ENCODE results near the gene BTBD1.
A peak's percentile ranks its signal among the peaks of the same experiment; 100 is the strongest.
"Not testable (repeated sequence)": the region's sequence is repeated elsewhere in the genome, so short reads cannot be mapped to it uniquely, and the experiment has no call there.

BTBD1 gene

DNA sequence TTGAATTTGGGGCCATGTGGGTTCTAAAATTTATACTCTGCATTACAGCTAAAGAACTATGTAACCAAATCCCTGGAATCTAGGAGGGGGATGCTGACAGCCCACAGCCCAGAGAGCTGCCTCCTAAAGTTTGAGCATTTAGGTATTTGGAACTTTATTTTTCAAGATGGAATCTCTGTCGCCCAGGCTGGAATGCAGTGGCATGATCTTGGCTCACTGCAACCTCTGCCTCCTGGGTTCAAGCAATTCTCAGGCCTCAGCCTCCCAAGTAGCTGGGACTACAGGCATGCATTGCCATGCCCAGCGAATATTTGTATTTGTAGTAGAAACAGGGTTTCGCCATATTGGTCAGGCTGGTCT, 66.4 kb downstream of the BTBD1 start:
- not testable (repeated sequence) for H3K4me3 ChIP-seq (ENCODE audit: low read depth in 1 of 5, low read length in 5 of 5); H3K9me3 ChIP-seq (ENCODE audit: control insufficient read depth in 5 of 5, low read length in 5 of 5); H3K27ac ChIP-seq (ENCODE audit: low read depth, low read length); H3K27me3 ChIP-seq (ENCODE audit: control insufficient read depth in 5 of 5, insufficient read depth in 4 of 5, low read length in 5 of 5)
- peak overlapping the region in 1 of 5 donors; percentile 64 for H3K9ac ChIP-seq (ENCODE audit: low read length in 5 of 5)
- H3K4me1 ChIP-seq (ENCODE audit: control insufficient read depth in 5 of 5, insufficient read depth in 5 of 5, low read length in 5 of 5), result peaks cover 0 to 11% (median 7%) of the 10 kb centered on the region in 5 donors
- peaks cover 0 to 19% (median 6%) of the 10 kb centered on the region in 5 donors for H3K36me3 ChIP-seq (ENCODE audit: control insufficient read depth in 5 of 5, insufficient read depth in 5 of 5, low read length in 5 of 5)

DNA sequence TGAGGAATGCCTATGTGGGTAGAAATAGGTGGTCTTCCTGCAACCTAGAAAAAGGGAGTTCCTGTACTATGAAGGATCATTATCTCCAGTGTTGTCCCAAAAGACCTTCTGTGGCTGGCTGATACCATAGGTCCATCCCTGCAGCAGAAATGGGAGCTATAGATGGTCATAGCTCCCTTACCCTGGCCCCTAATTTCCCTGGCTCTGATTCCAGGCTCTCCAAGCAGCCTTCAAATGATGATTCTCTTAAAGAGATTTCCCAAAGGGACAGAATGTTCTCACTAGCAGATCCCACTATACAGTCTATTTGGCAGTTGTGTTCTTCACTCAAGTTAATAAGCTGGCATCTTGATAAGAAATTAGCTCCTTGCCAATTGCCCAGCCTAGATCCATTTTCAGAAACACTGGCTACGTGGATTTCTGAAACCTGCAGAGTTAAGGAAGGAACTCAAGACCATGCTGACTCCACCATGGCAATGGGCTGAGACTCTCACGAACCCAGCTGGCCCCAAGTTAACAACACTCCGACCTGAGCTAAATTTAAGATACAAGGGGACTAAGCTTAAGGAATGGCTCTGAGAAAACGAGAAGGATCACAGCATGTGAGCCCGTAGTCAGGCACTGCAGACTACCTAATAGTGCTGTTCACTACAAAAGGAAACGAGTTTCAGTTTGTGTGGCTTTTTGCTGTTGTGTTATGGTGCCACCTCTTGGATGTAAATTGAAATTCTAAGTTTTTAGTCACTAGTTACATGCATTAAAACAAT, 67.0 kb downstream of the BTBD1 start:
- H3K4me3 ChIP-seq (ENCODE audit: low read depth in 1 of 5, low read length in 5 of 5), result peak overlapping the region; percentile 33 to 60 (median 43)
- H3K4me1 ChIP-seq (ENCODE audit: control insufficient read depth in 5 of 5, insufficient read depth in 5 of 5, low read length in 5 of 5), result peaks cover 0 to 11% (median 7%) of the 10 kb centered on the region in 5 donors
- H3K9ac ChIP-seq (ENCODE audit: low read length in 5 of 5), result peak overlapping the region in 3 of 5 donors; percentile 64 to 70 (median 66)

DNA sequence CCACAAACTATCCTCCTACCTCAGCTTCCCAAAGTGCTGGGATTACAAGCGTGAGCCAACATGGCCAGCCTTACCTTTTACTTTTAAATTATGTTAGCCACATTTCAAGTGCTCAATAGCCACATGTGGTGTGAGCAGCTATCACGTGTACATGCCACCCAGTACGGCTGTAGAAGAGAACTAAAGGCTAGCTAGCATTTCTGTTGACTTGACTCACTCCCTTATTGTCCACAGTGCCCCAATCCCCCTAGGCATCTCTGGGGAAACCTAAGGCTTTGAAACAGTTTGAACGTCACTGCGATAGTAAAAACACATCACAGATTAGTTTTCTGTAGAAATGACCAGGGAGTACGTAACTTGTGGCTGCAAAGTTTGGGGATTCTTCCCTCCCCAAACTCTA, 67.6 kb downstream of the BTBD1 start:
- no peak overlapping the region for H3K4me3 ChIP-seq (ENCODE audit: low read depth in 1 of 5, low read length in 5 of 5)
- no peaks in the 10 kb centered on the region for H3K27me3 ChIP-seq (ENCODE audit: control insufficient read depth in 5 of 5, insufficient read depth in 4 of 5, low read length in 5 of 5)
- H3K27ac ChIP-seq (ENCODE audit: low read depth, low read length), result no peak overlapping the region
- peaks cover 0 to 11% (median 7%) of the 10 kb centered on the region in 5 donors for H3K4me1 ChIP-seq (ENCODE audit: control insufficient read depth in 5 of 5, insufficient read depth in 5 of 5, low read length in 5 of 5)
- H3K36me3 ChIP-seq (ENCODE audit: control insufficient read depth in 5 of 5, insufficient read depth in 5 of 5, low read length in 5 of 5), result peaks cover 0 to 8% (median 0%) of the 10 kb centered on the region in 5 donors
- no peaks in the 10 kb centered on the region for H3K9me3 ChIP-seq (ENCODE audit: control insufficient read depth in 5 of 5, low read length in 5 of 5)
- peak overlapping the region in 1 of 5 donors; percentile 35 for H3K9ac ChIP-seq (ENCODE audit: low read length in 5 of 5)

More for the DNA sequence above, 67.0 kb downstream of the BTBD1 start:
- Histone ChIP-seq H3K27ac (ENCODE audit: low read depth, low read length) (no peak overlapping the region), H3K9me3 (ENCODE audit: control insufficient read depth in 5 of 5, low read length in 5 of 5) (no peaks in the 10 kb centered on the region), H3K36me3 (ENCODE audit: control insufficient read depth in 5 of 5, insufficient read depth in 5 of 5, low read length in 5 of 5) (peaks cover 0 to 13% (median 5%) of the 10 kb centered on the region in 5 donors), H3K27me3 (ENCODE audit: control insufficient read depth in 5 of 5, insufficient read depth in 4 of 5, low read length in 5 of 5) (no peaks in the 10 kb centered on the region)

DNA sequence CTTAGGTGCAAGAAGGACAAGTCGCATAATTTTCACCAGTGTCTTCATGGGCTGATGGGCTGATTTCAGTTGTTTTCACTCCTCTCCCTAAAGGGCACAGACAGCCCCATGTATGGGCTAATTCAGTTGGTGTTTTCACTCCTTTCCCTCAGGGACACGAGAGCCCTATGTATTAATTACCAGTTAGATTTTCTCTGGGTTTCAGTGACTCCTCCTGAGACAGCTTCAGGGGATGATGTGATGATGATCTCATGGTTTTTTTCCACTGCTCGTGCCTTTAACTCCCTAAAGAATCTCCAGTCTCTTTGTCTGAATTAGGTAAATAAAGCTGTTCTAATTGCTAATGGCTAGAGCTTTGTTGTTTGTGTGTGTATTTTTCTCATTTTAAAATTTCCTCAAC, 71.1 kb downstream of the BTBD1 start:
- peaks cover 0 to 11% (median 7%) of the 10 kb centered on the region in 5 donors for H3K4me1 ChIP-seq (ENCODE audit: control insufficient read depth in 5 of 5, insufficient read depth in 5 of 5, low read length in 5 of 5)
- peaks cover 0 to 8% (median under 1%) of the 10 kb centered on the region in 5 donors for H3K36me3 ChIP-seq (ENCODE audit: control insufficient read depth in 5 of 5, insufficient read depth in 5 of 5, low read length in 5 of 5)
- no peaks in the 10 kb centered on the region for H3K27me3 ChIP-seq (ENCODE audit: control insufficient read depth in 5 of 5, insufficient read depth in 4 of 5, low read length in 5 of 5)
- no peak overlapping the region for H3K4me3 ChIP-seq (ENCODE audit: low read depth in 1 of 5, low read length in 5 of 5)
- H3K9ac ChIP-seq (ENCODE audit: low read length in 5 of 5), result no peak overlapping the region
- H3K27ac ChIP-seq (ENCODE audit: low read depth, low read length), result no peak overlapping the region
- H3K9me3 ChIP-seq (ENCODE audit: control insufficient read depth in 5 of 5, low read length in 5 of 5), result no peaks in the 10 kb centered on the region

DNA sequence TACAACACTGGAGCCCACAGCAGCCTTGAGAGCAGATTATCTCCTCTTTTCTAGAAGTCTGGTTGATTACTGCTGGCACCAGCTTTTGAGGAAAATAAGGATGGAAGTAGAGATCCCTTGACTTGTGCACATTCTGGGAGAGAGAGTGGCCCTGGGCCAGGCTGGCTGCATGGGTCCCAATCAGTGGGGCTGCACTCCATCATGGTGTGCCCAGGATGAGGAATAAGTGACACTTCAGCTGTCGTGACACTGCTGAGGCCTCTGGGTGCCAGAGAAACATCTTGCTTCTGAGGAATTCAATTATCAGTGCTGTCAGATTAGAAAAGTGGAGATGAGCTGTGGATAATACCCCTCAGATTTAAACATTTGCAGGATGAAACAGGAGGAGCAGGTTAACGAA, 72.0 kb downstream of the BTBD1 start:
- no peak overlapping the region for H3K9ac ChIP-seq (ENCODE audit: low read length in 5 of 5)
- no peak overlapping the region for H3K27ac ChIP-seq (ENCODE audit: low read depth, low read length)
- peaks cover 0 to 7% (median 5%) of the 10 kb centered on the region in 5 donors for H3K4me1 ChIP-seq (ENCODE audit: control insufficient read depth in 5 of 5, insufficient read depth in 5 of 5, low read length in 5 of 5)
- H3K27me3 ChIP-seq (ENCODE audit: control insufficient read depth in 5 of 5, insufficient read depth in 4 of 5, low read length in 5 of 5), result no peaks in the 10 kb centered on the region
- H3K4me3 ChIP-seq (ENCODE audit: low read depth in 1 of 5, low read length in 5 of 5), result no peak overlapping the region
- H3K9me3 ChIP-seq (ENCODE audit: control insufficient read depth in 5 of 5, low read length in 5 of 5), result no peaks in the 10 kb centered on the region
- peaks cover 3 to 12% (median 6%) of the 10 kb centered on the region in 5 donors for H3K36me3 ChIP-seq (ENCODE audit: control insufficient read depth in 5 of 5, insufficient read depth in 5 of 5, low read length in 5 of 5)

DNA sequence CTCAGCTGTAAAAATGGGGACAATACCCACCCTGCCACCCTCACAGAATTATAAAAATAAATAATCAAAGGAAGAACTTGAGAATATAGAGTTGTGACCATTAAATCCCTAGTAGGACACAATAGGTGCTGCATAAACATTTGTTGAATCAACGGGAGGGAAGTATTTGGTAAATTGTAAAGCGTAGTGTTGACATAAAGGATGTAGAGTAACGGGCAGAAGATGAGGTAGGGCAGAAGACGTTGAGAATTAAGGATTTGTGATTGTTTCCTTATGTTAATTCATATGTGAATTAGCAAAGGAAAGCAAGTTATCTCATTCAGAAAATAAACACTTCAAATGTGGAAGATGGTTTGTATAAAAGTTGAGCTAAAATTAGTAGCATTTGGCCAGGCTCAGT, 73.9 kb downstream of the BTBD1 start:
- peaks cover 10 to 25% (median 12%) of the 10 kb centered on the region in 5 donors for H3K36me3 ChIP-seq (ENCODE audit: control insufficient read depth in 5 of 5, insufficient read depth in 5 of 5, low read length in 5 of 5)
- H3K27me3 ChIP-seq (ENCODE audit: control insufficient read depth in 5 of 5, insufficient read depth in 4 of 5, low read length in 5 of 5), result no peaks in the 10 kb centered on the region

DNA sequence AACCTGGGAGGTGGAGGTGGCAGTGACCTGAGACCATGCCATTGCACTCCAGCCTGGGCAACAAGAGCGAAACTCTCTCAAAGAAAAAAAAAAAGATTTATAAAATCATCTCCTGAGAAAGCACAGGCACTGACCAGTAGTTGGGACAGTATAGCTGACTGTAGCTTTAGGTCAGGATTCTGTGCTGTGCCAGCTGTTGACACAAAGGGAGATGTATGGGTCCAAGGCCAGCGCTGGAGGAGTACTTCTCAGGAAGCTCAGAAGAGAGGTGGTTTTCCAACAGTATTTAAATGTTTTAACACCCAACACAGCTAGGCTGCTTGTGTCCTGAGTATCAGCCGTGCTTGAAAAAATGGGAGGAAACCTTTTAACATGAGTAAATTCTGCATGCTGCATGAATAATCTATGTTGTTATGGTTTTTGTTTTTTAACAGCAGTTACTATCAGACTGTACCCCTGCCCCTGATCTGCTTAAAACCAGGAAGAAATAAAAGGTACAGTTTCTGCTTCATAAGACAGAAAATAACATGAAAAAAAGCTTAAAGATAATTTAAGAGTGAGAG, 74.5 kb downstream of the BTBD1 start:
- Histone ChIP-seq H3K9me3 (ENCODE audit: control insufficient read depth in 5 of 5, low read length in 5 of 5) (no peaks in the 10 kb centered on the region), H3K9ac (ENCODE audit: low read length in 5 of 5) (no peak overlapping the region), H3K27ac (ENCODE audit: low read depth, low read length) (no peak overlapping the region), H3K4me1 (ENCODE audit: control insufficient read depth in 5 of 5, insufficient read depth in 5 of 5, low read length in 5 of 5) (peaks cover 0 to 2% (median 0%) of the 10 kb centered on the region in 5 donors), H3K36me3 (ENCODE audit: control insufficient read depth in 5 of 5, insufficient read depth in 5 of 5, low read length in 5 of 5) (peaks cover 10 to 25% (median 12%) of the 10 kb centered on the region in 5 donors), H3K27me3 (ENCODE audit: control insufficient read depth in 5 of 5, insufficient read depth in 4 of 5, low read length in 5 of 5) (no peaks in the 10 kb centered on the region), H3K4me3 (ENCODE audit: low read depth in 1 of 5, low read length in 5 of 5) (no peak overlapping the region)

More for the DNA sequence above, 73.9 kb downstream of the BTBD1 start:
- H3K4me3 ChIP-seq (ENCODE audit: low read depth in 1 of 5, low read length in 5 of 5), result no peak overlapping the region
- no peak overlapping the region for H3K9ac ChIP-seq (ENCODE audit: low read length in 5 of 5)
- no peak overlapping the region for H3K27ac ChIP-seq (ENCODE audit: low read depth, low read length)
- no peaks in the 10 kb centered on the region for H3K4me1 ChIP-seq (ENCODE audit: control insufficient read depth in 5 of 5, insufficient read depth in 5 of 5, low read length in 5 of 5)
- H3K9me3 ChIP-seq (ENCODE audit: control insufficient read depth in 5 of 5, low read length in 5 of 5), result no peaks in the 10 kb centered on the region

DNA sequence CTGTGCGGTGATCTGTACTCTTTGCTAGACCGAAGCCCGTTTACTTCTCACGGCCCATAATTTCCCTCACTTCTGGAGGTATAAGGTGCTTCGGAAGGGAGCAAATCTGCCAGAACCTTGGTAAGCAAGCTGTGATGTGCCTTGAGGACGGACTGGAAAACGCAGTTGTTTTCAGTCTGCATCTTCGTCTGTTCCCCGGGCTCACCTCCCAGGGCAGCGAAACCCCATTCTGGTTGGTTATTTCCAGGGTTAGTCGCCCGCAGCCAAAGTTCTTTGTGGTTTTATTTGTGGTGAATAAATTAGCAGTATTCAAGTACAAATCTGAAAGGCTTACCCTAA, 80.6 kb downstream of the BTBD1 start:
- no peaks in the 10 kb centered on the region for H3K27me3 ChIP-seq (ENCODE audit: control insufficient read depth in 5 of 5, insufficient read depth in 4 of 5, low read length in 5 of 5)
- H3K27ac ChIP-seq (ENCODE audit: low read depth, low read length), result peak overlapping the region; percentile 40
- H3K9ac ChIP-seq (ENCODE audit: low read length in 5 of 5), result peak overlapping the region; percentile 70 to 95 (median 87)
- H3K4me3 ChIP-seq (ENCODE audit: low read depth in 1 of 5, low read length in 5 of 5), result peak overlapping the region; percentile 86 to 100 (median 97)
- no peaks in the 10 kb centered on the region for H3K9me3 ChIP-seq (ENCODE audit: control insufficient read depth in 5 of 5, low read length in 5 of 5)
- H3K36me3 ChIP-seq (ENCODE audit: control insufficient read depth in 5 of 5, insufficient read depth in 5 of 5, low read length in 5 of 5), result peaks cover 9 to 22% (median 11%) of the 10 kb centered on the region in 5 donors
- peaks cover 6 to 20% (median 19%) of the 10 kb centered on the region in 5 donors for H3K4me1 ChIP-seq (ENCODE audit: control insufficient read depth in 5 of 5, insufficient read depth in 5 of 5, low read length in 5 of 5)

DNA sequence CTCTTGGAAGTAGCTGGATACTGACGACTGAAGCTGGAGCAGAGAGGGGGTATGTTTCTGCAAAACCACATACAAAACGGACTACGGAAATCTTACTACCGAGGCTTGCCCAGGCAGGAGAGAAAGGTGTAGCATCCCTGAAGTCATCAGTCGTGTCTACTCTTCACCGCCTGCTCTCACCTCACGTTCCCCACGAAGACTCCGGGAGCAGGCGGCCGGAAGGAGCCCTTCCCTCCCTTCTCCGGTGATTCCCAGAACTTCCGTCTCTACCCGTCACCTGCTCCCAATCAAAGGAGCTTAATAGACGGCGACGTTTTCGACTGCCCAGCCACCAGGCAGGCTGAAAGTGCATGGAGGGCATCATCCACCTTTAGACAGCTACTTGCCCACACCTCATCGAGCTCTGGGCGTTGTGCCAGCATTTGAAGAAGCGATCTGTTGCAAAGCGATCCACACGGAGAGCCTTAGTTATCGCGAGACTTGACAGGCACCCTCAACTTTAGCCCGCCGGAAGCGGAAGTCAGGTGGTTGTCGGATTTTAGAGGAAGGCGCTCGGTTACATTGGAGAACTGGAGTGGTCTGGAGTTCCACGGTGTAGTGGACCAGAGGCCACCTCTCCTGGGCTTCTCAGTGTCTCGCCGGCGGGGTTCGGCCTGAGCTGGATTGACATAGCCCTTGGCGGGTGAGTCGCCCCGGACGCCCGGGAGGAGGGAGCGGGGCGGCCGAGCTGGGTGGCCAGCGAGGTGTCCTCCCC, 81.2 kb downstream of the BTBD1 start, which contains the start of gene RAMAC:
Gene RAMAC (plus strand): TSS at position 523 of the 754 bp plus-strand sequence. CDS start 2,809 bp downstream, outside the sequence.
- H3K9ac ChIP-seq (ENCODE audit: low read length in 5 of 5), result peak within 1 kb of the TSS; percentile 70 to 95 (median 89)
- peaks cover 8 to 17% (median 11%) of the 10 kb centered on the region in 5 donors for H3K36me3 ChIP-seq (ENCODE audit: control insufficient read depth in 5 of 5, insufficient read depth in 5 of 5, low read length in 5 of 5)
- no peaks in the 10 kb centered on the region for H3K27me3 ChIP-seq (ENCODE audit: control insufficient read depth in 5 of 5, insufficient read depth in 4 of 5, low read length in 5 of 5)
- peak within 1 kb of the TSS; percentile 86 to 100 (median 97) for H3K4me3 ChIP-seq (ENCODE audit: low read depth in 1 of 5, low read length in 5 of 5)
- peak within 1 kb of the TSS; percentile 40 for H3K27ac ChIP-seq (ENCODE audit: low read depth, low read length)
- peaks cover 6 to 20% (median 19%) of the 10 kb centered on the region in 5 donors for H3K4me1 ChIP-seq (ENCODE audit: control insufficient read depth in 5 of 5, insufficient read depth in 5 of 5, low read length in 5 of 5)
- no peaks in the 10 kb centered on the region for H3K9me3 ChIP-seq (ENCODE audit: control insufficient read depth in 5 of 5, low read length in 5 of 5)
